Erythroblast (primary cell): ENCODE measurements around the gene POU6F2.

Experiments used
- GATA1 ChIP-seq: IDR thresholded peaks from 2 replicates; pipeline ENCODE4 v1.6.1; 2011; ENCODE audit warnings: low read depth, mild to moderate bottlenecking, control low read depth, low read length, moderate library complexity
- POLR2A ChIP-seq: IDR thresholded peaks from 2 replicates; pipeline ENCODE4 v1.6.1; 2011; ENCODE audit warnings: mild to moderate bottlenecking, low read length

DNA sequence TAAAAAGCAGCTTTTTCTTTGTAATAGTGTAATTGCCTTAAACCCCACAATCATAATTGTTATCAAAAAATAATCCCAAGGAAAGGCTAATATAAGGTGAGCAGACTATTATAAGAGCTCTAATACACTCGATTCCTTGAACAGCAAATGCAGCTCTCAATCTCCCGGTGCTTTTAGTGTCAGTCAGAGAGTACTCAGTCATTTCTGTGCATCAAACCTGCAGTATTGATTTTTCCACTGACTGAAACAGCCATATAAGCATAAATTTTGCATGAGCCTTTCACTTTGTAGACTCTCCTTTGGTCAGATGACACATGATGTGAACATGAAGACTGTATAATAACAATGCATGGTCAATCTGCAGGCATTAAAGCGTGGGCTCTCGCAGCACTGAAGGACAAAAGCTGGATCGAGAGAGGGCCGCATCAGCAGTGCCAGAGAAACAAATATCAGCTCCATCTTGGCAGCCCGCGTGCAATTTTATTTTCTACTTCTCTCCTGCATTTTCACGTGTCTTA, 272.0 kb downstream of the POU6F2 start:
- TF ChIP-seq POLR2A (no peak), GATA1 (no peak)
